Kasumi-1 (cell line): Measurements from ENCODE around the gene ALDH1L1.
"Not testable (repeated sequence)": the region's sequence is repeated elsewhere in the genome, so short reads cannot be mapped to it uniquely, and the experiment has no call there.

Source experiments
- DNase-seq, 2 experiments: peaks; one replicate each; lab custom pipeline; 2025; lab: John Stamatoyannopoulos, UW

ALDH1L1 gene

DNA sequence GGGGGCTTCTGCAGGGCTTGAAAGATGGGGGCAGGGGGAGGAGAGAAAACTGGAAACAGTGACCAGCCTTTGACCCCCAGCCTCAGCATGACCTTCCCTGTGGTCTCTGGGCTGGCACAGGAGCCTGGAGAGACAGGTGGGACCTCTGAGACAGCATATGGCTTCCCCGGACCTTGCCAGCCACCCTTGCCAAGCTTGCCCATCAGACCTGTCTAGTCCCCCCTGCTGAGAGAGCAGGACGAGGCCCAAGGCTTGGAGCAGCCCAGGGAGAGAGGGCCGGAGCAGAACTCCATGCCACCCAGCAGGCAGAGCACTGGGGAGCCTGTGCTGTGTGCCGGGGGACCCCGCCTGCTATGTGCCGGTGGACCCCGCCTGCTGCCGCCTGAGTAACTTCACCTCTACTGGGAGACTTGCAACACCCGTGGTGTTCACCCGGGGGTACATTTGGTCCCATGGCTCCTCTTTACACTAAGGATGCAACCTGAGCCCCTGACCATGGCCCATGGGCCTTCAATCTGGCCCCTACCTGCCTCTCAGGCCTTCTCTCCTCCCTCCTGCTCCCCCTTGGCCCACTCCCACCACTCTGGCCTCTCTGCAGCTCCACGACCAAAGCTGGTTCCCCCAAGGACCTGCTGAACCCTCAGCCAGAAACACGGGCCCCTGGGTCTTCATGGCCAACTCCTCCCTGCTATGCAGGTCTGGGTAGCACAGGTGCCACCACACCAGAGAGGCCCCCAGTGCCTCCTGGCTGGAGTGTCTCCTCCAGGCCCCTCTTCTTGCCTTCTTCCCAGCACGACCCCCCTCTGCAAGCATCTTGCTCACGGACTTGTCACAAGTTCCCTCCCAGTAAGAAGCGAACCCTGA, 75.4 kb downstream of the ALDH1L1 start:
- DNase-seq: no peak

DNA sequence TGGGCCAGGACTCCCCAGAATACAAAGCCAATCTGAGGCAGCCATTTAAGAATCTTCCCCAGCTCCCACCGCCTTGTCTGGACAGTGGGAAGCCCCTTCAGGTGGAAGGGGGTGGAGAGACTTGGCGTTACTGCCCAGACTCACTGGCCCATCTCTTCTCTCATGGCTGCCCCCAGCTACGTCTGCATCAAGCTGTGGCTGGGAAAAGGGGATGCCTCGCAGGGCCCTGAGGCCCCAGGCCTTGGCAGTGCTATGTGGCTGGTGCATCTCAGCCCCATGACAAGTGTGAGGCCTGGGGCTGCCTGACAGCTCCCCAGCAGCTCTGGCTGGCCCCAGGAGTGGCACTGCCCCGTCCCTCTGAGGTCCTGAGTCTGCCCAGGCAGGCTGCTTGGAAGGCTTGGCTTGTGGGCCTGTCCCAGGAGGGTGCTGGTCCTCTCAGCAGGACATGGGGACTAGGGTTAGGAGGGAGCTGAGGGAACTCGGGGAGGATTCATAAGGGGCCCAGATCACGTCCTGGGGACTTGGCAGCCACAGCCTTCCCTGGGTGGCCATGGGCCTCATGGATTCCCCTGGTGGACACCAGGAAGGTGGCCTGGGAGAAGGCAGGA, 76.3 kb downstream of the ALDH1L1 start:
- no peak for DNase-seq

GRCh38 chr3:126103121-126104027, 77.0 kb downstream of the ALDH1L1 start:
- DNase-seq: no peak

DNA sequence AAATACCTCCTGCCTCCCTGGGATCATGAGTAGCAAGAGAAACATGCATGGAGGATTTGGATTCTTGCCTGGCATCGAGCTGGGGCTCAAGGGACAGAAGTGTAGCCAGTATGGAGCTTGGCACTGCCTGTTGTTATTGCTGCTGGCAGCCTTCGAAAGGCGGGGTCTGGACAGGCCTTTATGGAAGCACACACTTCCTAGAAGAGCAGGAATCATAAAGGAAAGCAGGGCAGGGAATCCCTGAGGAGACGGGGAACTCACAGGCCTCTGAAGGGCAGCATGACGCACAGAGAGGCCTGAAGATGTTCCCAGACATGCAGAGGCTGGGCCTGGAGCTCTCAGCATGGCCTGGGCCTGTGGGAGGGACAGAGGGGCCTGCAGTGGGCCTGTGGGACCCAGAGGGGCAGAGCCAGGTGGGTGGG, 77.8 kb downstream of the ALDH1L1 start:
- no peak for DNase-seq

GRCh38 chr3:126102011-126102410, 78.4 kb downstream of the ALDH1L1 start:
- no peak for DNase-seq

DNA sequence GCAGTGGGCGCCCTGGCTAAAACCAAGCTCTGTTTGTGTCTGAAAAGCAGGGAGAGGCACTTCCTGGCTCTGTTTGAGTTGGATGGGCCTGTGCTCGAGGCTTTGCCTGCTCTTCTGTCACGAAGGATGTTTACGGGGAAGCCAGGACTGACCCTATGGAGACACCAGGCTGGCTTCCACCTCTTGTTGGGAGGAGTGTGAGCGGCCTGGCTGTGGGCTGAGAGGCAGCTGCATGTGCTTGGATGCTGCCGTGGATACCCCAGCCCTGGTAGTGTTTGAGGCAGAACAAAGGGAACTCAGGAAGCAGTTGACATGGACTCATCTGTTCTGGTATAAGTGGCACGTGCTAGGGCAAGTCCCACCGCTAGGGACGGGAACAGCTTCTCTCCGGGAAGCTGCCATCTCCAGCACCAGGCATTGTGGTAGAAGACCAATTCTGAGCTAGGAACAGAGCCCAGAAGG, 78.8 kb downstream of the ALDH1L1 start:
- DNase-seq: no peak

DNA sequence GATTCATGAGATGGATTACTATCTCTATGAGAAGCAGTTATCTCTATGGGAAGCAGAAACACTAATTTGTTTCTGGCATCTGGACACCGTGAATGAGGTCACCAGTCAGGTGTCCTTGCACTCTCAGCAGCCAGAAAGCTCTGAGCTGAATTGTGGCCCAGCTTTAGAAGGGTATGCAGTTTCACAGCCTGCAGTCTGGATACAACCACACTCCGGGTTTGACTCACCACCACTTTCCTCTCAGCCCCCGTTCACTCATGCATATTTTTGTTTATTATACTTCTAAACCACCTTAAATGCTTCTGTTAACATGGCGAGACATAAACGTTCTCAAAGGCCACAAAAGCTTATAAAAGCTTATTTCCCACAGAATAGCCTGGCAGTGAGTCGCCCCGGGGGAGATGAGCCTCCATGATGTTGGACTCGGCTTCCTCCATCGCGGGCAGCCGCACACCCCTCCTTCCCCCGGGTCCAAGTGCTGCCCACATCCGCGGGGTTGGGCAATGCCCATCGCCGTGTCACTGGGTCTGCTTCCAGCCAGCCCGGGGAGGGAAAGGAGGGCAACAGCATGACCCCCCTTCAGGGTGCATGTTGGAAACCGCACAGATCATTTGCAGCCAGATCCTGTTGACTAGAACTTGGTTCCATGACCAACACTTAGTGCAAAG, 79.6 kb downstream of the ALDH1L1 start:
- no peak for DNase-seq

GRCh38 chr3:126100269-126100633, 80.1 kb downstream of the ALDH1L1 start:
- DNase-seq: no peak

DNA sequence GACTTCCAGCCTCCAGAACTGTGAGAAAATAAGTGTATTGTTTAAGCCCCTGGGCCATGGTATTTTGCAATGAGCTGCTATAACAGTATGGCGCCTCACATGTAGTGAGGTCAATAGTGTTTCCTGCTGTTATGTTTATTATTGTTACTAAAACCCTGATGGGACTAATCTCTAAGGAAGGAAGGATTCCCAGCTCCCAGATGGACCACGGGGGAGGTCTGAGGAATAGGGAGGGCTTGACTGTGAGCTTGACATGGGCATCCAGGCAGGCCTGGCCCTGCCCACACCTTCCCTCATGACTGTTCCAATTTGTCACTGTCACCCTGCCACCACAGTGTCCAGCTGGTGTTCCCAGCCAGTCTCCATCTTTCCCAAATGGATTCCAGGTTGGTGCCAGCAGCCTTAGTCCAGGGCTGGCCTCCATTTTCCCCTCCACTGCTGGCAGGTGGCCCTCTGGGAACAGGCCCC, 82.0 kb downstream of the ALDH1L1 start:
- no peak for DNase-seq

DNA sequence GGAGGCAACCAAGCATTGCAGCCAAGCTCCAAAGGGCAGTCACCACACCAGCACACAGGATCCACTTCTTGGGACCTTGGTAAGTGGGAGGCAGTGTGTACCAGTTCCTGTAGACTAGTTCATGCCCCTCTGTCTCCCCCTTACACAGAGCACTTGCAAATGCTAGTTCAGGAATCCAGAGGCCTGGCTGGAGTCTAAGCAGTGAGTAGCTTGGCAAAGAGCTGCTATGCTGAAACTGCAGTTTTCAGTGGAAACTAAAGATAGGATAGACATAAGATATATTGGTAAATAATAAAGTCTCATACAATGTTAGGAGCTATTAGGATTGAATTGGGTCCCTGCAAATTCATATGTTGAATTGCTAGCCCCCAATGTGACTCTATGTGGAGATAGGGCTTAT, 82.6 kb downstream of the ALDH1L1 start:
- DNase-seq: no peak

DNA sequence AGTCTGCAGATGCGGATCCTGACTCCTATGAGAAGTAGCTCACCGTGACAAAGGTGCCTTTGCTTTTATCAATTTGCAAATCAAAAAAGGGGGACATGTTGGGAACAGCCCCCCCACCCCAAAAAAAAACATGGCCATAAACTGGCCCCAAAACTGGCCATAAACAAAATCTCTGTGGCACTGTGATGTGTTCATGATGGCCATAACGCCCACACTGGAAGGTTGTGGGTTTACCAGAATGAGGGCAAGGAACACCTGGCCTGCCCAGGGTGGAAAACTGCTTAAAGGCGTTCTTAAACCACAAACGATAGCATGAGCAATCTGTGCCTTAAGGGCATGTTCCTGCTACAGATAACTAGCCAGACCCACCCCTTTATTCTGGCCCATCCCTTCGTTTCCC, 84.1 kb downstream of the ALDH1L1 start:
- DNase-seq: not testable (repeated sequence)

GRCh38 chr3:126092128-126092527, 88.3 kb downstream of the ALDH1L1 start:
- not testable (repeated sequence) for DNase-seq

DNA sequence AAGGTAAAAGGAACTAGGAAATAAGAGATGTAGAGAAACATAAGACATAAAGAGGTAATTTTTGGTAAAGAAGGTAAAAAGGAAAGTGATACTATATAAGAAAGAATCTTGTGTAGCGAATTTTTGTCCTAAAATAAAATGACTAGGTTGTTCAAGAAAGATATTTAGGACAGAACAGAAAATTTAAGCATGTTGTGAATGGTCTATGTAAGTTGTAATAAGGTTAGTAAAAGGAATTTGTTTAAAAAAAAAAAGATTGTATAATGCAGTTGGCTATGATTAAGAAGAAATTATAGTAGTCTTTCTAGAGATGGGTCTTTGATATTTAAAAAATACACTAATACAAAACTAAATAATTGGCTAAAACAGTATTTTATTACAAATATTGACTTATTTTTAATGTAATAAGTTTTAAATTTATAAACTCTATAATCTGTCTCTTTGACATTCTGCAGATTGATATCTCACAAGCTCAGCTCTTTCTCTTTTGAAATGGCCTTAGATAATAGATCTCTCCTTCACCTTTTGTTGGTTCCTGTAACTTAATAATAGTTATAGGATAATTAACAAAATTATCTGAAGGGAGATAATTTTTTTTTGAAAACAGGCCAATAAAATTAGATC, 92.7 kb downstream of the ALDH1L1 start:
- DNase-seq: peak in 1 of 2 experiments; percentile 4

DNA sequence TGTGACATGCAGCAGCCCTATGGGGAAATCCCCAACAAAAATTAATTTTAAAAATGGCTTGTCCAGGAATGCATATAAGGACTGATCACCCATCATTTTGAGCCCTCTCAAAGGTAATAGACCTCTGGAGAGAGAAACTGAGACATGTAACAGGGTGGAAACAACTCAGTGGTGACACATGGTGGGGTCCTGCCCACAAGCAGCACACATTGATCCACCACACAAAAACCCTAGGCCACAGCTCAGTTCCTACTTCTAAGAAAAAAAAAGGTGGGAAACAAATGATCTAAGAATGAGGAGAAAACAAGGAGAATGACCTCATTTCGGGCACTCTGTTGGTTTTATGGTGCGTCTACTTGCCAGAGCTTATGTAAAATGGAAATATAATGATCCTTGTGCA, 94.5 kb downstream of the ALDH1L1 start:
- DNase-seq: no peak

GRCh38 chr3:126085276-126085675, 95.1 kb downstream of the ALDH1L1 start:
- DNase-seq: no peak

GRCh38 chr3:126084768-126085180, 95.6 kb downstream of the ALDH1L1 start:
- no peak for DNase-seq

- DNase-seq: peak; percentile 72 to 76
Measured at GRCh38 chr3:126083913-126084767, 96.2 kb downstream of the ALDH1L1 start, which contains the start of gene SLC41A3. SLC41A3 (minus strand) TSS chr3:126084124; CDS start chr3:126068219, 15,905 bp downstream.

DNA sequence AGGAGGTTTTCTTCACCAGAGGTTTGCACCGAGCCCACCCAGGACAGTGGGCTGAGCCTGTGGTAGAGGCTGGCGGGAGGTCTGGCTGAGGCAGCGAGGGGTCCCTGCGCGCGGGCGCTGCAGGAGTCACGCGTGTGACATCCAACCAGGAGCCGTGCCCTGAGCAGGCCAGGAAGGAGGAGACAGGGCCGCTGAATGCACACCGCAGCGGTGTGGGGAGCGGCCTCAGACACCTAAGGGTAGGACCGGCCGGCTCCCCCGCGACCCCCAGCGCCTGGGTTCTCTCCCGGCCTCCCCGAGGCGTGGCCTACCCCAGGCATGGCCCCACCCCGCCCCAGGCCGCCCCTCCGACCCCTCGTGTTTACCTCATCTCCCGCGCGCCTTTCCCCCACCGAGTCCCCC, 96.9 kb downstream of the ALDH1L1 start:
- DNase-seq: peak; percentile 47 to 57

DNA sequence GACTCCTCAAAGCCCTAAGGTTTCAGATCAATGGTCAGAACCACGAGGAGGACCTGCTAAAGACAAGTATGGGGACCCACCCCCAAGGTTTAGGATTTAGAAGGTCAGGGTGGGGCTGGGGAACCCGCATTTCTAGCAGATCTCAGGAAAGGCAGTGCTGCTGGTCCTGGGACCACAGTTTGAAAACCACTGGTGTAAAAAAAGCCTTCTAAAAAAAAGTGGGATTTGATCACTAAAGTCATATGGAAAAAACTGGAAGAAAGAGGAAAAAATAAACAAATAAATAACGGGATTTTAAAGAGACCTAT, 97.3 kb downstream of the ALDH1L1 start:
- no peak for DNase-seq
